ENCODE measurements around the gene CASTOR1. TPM values are rescaled to one million over a fixed set of nuclear protein-coding genes. Genes with fewer than 3 reads are reported as not detected.

Gene CASTOR1
- total RNA-seq, 1 donor from 2014 or later: 2.4 TPM

DNA sequence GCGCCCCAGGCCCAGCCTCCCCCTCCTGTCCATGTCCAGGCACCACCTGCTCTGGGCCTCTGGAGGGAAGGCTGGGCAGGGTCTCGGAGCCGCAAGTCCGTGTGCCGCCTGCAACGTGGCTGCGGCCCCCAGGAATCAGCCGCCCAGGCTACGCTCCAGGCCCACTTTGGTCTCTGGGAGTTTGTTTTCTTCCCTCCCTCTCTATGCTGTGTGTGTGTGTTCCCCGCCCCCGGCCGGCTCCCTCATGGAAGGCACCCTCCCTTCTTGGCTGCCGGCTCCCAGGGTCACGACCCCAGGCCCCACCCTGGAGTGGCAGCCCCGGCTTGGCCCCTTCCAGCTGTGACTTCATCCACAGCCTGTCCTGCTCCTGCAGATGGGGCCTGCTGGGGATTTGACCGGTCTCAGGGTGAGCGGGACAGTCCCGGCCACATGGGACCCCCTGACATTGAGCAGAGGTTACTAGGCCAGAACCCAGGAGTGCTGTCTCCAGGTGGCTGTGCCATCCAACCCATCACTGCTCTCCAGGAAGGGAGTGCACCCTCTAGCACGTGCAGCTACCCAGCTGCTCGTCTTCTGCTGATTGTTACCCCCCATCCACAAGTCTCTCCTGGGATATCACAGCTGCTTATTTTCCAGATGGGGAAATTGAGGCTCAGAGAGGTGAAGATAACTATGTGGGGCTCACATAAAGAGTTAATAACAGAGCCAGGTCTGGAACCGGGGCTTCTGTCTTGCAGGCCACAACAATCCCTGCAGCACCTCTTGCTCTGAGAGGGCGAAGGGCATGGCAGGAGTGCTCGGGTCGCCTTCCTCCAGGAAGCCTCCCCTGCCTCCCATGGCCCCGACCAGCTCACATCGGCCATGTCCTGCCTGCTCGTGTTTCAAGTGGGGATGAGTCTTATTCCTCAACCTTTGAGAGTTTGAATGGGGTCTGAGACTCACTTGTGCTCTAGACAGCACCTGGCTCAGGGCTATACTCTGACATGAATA lies 40.0 kb downstream of the CASTOR1 start:
- DNase-seq (ENCODE audit: low spot score in 2 of 2) (no peak), FAIRE-seq (no peak)

DNA sequence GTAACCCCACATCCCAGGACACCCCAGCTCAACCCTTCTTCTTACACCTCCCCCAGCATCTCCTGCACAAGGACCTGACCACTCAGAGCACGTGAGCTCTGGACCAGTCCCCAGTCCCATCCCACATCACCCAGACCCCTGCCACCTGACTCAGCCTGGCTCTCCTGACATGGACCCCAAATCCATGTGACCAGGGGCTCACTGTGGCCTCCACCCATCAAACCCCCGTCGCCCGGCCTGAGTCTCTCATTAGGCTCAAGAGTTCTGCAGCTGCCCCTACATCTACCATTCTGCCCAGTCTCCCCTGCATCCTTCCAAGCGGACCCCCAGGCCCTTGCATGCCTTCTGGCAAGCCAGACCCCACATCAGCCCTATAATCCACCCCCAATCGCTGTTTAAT lies 40.8 kb downstream of the CASTOR1 start:
- no peak for FAIRE-seq

DNA sequence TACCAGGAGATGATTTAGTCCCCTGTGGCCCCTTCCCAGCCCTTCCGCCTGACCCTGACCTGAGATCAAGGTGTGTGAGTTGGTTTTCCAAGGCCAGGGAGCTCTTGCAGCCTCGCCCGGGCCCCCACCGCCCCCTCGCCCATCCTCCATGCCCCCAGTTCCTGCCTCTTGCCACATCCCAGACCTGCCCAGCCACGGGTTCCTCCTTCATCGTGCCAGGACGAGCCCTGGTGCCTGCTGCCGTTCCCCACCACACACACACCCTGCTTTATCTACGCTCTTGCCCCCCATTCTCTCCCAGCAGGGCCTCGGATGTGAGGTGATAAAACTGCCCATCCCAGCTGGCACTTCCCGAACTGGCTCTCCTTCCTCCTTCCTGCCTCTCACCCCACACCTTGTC lies 41.3 kb downstream of the CASTOR1 start:
- FAIRE-seq: no peak
- no peak for DNase-seq (ENCODE audit: low spot score in 2 of 2)

More for the DNA sequence above, 40.8 kb downstream of the CASTOR1 start:
- DNase-seq (ENCODE audit: low spot score in 2 of 2): no peak

GRCh38 chr22:30247561-30247960 lies 41.7 kb downstream of the CASTOR1 start:
- no peak for FAIRE-seq
- no peak for DNase-seq (ENCODE audit: low spot score in 2 of 2)

- DNase-seq (ENCODE audit: low spot score in 2 of 2): no peak
- FAIRE-seq: no peak
These were observed 42.4 kb downstream of the CASTOR1 start for GRCh38 chr22:30246814-30247376.

- DNase-seq (ENCODE audit: low spot score in 2 of 2): peak; percentile 62 to 83
- FAIRE-seq: no peak
These were observed 43.1 kb downstream of the CASTOR1 start, which contains the start of gene LIF for GRCh38 chr22:30245985-30246813. TSS of gene LIF (minus strand) at chr22:30246759. CDS start at chr22:30246695, 64 bp downstream.

- DNase-seq (ENCODE audit: low spot score in 2 of 2) (no peak), FAIRE-seq (no peak)
These were observed 43.9 kb downstream of the CASTOR1 start for GRCh38 chr22:30245181-30245984.

GRCh38 chr22:30244641-30245040 lies 44.7 kb downstream of the CASTOR1 start:
- no peak for FAIRE-seq
- no peak for DNase-seq (ENCODE audit: low spot score in 2 of 2)

DNA sequence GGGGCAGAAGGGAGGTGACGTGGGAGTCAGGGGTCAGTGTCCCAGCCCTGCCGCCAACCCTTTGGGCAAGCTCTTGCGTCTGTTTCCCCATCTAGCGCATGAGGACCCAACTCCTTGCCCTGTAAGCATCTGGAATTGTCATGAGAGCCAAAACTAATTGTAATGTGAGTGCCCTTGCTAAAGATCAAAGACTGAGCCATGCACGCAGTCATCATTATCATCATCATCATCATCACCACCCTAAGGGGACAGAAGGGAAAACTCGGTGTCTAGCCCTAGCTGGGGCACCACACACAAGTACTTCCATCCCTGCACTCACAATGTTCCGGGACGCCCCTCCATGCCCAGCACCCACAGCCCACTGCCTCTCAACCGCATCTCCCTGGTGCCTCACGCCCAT lies 45.2 kb downstream of the CASTOR1 start:
- FAIRE-seq: no peak
- DNase-seq (ENCODE audit: low spot score in 2 of 2): no peak

GRCh38 chr22:30243661-30244060 lies 45.6 kb downstream of the CASTOR1 start:
- FAIRE-seq: no peak
- no peak for DNase-seq (ENCODE audit: low spot score in 2 of 2)

DNA sequence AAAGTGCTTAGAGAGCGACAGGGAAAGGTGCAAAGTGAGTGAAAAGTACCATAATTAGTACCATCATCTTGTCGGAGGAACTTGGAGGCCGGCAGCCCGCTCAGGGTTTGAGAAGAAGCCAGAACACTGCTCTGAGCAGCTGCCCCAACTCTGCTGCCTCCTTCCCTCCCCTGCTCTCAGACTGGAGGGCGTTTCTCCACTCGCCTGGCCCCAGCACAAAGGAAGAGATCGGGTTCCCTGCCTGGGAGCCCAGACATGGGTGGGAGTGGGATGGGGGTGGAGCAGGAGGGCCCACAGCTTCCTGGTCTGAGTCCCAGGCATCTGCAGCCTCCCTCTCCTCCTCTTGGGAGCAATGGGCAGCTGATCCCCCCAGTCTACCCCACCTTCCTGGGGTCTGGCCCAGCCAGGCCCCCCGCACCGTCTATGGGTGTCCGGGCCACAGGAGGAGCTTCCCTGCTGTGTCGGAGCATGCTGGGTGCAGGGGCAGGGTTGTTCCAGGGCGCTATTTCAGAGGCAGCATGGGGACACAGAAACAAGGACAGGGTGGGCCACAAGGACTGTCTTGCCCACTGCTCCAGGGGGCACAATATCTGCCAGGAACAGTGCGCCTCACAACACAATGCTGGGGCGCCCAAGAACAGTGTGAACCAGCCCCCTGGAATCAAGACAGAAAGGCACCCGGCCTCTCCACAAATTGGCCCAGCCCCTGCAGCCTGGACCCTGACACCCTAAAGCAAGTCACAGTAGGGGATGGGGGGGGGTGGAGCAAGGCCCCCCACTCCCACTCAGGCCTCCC lies 47.5 kb downstream of the CASTOR1 start:
- FAIRE-seq (no peak), DNase-seq (ENCODE audit: low spot score in 2 of 2) (no peak)

- no peak for FAIRE-seq
These were observed 48.5 kb downstream of the CASTOR1 start for GRCh38 chr22:30240541-30241417.

GRCh38 chr22:30239488-30240405 lies 49.6 kb downstream of the CASTOR1 start:
- no peak for FAIRE-seq
- no peak for DNase-seq (ENCODE audit: low spot score in 2 of 2)

More at GRCh38 chr22:30240541-30241417, 48.5 kb downstream of the CASTOR1 start:
- no peak for DNase-seq (ENCODE audit: low spot score in 2 of 2)

- DNase-seq (ENCODE audit: low spot score in 2 of 2): no peak
- no peak for FAIRE-seq
These were observed 50.4 kb downstream of the CASTOR1 start for GRCh38 chr22:30238661-30239487.

DNA sequence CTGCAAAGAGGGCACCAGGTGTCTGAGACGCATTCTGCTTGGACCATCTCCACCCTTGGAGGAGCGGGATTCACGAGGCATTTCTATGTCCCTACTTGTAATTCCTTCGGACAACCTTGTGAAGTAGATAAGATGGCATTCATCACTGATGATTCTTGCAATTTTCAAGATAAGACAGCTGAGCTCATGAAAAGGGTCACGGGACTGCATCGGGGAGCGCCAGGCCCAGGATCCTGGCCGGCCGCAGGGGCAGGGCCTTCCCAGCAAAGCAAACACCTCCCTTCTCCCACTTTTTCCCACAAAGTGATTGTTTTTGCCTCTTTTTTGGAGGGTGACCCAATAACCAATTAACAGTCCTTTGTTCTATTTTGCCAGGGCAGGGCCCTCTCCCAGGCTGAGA lies 51.2 kb downstream of the CASTOR1 start:
- no peak for DNase-seq (ENCODE audit: low spot score in 2 of 2)
- FAIRE-seq: no peak

DNA sequence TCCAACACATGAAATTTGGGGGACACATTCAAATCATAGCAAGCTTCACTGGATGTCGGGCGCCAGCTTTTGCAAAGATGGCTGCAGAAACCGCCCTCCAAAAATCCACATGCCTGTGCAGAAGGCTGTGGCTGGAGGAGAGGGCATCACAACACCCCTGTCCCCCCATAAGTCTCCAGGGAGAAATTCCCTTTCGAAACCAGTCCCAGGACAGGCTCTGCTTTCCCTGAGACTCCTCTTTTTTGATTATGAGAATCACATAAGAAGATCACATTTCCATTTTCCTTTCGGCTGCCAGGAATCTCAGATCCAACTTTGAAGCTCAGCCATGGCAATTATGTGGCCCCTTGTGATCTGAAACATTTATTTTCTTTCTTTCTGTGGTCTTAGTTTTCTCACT lies 52.4 kb downstream of the CASTOR1 start:
- DNase-seq (ENCODE audit: low spot score in 2 of 2) (no peak), FAIRE-seq (no peak)

Data from frontal cortex (tissue), 4 donors.